NCI-H1436 treated with DMSO at 0.1 percent for 48 hours (cell line): ENCODE results near the gene RTTN.

Experiments
- DNase-seq: peaks from one replicate; lab custom pipeline; 2025; lab: John Stamatoyannopoulos, UW

The RTTN gene

GRCh38 chr18:70197844-70198243 is 7.6 kb downstream of the RTTN start:
- no peak for DNase-seq

DNA sequence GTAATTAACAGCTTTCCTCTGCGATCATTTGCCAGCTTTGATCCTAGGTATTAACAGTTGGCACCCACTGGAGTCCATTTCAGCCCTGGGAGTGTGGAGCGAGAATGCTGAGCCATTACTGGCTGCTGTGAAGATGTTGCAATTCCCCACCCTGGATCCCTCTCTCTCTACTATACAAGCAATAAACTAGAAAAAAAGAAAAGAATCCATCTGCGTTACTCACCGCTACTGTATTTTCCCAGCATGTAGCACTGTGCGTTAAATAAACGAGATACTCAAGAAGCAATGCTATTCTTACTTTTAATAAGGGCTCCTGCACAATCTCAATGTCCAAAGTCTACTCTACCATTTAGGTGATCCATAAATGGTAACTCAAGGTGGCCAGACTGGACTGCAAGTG is 8.5 kb downstream of the RTTN start:
- no peak for DNase-seq

GRCh38 chr18:70195852-70196434 is 9.5 kb downstream of the RTTN start:
- no peak for DNase-seq

GRCh38 chr18:70195014-70195614 is 10.4 kb downstream of the RTTN start:
- no peak for DNase-seq

DNA sequence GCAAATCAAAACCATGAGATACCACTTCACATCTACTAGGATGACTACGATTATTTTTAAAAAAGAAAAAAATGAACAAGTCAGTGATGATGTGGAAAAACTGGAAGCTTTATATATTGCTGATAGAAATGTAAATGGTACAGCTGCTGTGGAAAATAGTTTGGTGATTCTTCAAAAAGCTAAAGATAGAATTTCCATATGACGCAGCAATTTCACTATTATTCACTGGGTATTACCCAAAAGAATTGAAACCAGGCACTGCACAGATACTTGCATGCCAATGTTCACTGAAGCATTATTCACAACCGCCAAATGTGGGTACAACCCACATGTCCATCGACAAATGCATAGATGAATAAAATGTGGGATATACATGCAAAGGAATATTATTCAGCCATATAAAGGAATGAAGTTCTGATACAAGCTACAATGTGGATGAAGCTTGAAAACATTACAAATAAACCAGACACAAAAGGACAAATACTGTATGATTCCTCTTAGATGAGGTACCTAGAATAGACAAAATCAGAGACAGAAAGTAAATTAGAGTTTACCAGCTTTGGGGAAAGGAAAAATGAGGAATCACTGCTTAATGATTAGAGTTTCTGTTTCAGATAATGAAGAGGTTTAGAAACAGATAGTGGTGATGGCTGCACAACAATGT is 11.1 kb downstream of the RTTN start:
- no peak for DNase-seq

- DNase-seq, result no peak
These were observed 15.0 kb downstream of the RTTN start for GRCh38 chr18:70190529-70190928.

DNA sequence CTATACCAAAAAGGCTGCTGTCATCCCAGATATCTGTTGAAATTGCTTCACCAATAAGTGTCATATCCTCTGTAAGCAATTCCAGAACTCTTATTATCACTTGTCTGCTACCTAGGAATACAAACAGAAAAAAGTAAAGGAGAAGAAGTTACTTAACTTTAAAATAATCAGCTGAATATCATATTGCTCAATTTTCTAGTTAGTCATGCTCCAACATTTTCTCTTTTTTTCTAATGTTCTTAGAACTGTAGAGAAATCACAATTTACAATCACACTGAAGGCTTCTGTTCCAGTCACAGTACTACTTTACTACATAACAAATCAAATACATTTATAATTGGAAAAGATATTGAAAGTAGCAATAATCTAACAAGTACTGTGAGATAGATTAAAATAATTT is 17.4 kb downstream of the RTTN start:
- no peak for DNase-seq

DNA sequence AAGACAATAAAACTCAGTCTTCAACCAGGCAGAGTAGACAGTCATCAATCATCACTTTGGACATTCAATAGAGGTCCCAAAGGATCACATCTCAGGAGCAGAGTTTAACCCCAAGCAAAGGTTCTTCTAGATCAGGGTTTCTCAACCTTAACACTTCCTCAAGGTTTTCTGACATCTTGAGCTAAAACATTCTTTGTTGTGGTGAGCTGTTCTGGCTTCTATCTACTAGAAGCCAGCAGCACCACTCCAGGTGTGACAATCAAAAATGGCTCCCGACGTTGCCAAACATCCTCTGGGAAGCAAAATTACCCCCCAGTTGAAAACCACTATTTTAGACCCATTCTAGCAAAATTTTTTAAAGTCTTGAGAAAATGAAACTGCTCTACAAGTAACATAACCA is 22.0 kb downstream of the RTTN start:
- DNase-seq, result no peak

DNA sequence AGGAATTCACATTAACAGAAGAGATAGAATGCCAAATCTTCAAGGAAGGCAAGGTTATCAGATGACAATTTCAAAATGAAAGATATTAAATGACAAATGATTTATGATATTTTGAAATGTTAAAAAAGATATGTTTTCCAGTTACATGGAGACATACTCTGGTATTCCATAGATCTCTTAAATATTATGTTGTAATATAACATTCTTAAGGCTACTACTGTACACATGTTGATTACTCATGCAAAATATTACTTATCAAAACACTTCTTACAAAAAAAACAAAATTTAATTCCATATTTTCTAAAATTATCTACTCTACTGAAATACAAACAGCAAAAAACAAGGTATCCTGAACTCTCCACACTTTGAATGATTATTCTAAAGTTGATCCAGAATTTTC is 22.9 kb downstream of the RTTN start:
- no peak for DNase-seq

DNA sequence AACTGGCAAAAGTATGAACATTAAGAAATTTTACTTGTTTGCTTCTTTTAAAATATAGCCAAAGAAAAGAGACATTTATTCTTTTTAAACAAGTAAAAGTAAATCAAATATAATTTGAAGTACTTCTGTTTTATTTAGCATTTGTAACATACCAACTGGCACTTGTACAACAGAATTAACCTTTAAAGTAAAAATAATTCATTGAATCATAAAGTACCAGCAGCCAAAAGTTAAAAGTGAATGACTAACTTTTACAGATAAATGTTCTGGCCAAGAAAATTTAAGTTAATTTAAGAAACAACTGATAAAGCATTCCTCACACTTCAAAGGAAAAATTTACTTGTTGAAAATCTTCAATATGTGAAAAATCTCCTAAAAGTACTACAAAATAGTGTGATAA is 23.8 kb downstream of the RTTN start:
- no peak for DNase-seq

- no peak for DNase-seq
These were observed 24.5 kb downstream of the RTTN start for GRCh38 chr18:70181015-70181414.

- DNase-seq, result no peak
These were observed 28.9 kb downstream of the RTTN start for GRCh38 chr18:70176537-70176936.

DNA sequence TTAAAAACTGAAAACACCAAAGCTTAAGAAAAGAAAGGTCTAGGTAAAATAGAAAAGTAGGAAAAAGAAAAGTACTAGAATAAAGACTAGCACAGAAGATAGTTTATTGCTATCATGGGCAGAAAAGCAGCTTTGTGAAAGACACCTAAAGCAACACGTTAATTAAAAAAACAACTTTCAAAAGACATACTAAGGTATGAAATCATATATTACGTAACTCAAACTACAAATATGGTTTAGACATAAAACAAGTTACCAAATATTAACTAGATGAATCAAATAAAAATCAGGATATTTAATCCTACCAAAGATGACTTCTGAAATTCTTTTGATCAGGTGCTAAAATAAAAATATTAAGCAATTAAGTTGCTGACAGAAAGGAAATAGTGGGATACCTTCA is 30.3 kb downstream of the RTTN start:
- DNase-seq, result no peak

DNA sequence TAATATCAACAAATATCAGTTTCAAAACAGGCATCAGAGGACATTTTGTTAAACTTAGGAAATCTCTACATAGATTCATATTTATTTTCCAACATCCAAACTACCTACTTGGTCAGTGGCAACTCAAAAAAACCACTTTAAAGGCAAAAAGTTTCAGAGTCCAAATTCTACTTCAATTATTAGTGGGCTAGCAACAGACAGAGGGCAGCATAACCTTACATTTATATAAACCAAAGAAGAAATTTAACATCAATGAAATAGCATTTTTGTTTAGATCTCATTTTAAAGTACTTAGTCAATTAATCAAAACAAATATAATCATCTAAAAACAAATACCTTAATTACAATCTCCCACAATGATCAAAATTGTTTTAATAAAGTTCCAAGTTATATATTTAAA is 33.3 kb downstream of the RTTN start:
- no peak for DNase-seq

DNA sequence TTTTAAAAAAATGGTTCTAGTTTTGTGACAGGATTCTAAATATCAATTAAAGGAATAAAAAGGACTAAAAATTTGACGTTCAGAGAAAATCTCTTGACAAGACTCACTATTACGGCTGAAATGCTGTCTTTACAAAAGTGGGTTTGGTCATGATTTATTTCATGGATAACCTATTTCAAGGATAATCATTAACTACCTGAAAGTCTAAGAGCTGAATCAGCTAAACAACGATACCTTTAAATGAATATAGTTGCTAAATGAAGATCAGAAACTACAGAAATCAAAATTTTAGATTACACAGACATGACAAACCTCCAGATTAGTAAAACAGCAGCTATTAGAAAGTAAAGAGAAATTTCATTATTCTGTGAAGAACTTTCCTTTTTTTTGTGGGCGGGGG is 35.7 kb downstream of the RTTN start:
- DNase-seq, result no peak

GRCh38 chr18:70166668-70167067 is 38.8 kb downstream of the RTTN start:
- DNase-seq, result no peak

GRCh38 chr18:70165936-70166335 is 39.6 kb downstream of the RTTN start:
- DNase-seq, result no peak

- no peak for DNase-seq
These were observed 45.3 kb downstream of the RTTN start for GRCh38 chr18:70160073-70160678.

- DNase-seq, result no peak
These were observed 46.3 kb downstream of the RTTN start for GRCh38 chr18:70158992-70159717.

GRCh38 chr18:70156886-70157285 is 48.6 kb downstream of the RTTN start:
- DNase-seq, result no peak

- DNase-seq, result no peak
These were observed 50.8 kb downstream of the RTTN start for GRCh38 chr18:70154591-70155194.

DNA sequence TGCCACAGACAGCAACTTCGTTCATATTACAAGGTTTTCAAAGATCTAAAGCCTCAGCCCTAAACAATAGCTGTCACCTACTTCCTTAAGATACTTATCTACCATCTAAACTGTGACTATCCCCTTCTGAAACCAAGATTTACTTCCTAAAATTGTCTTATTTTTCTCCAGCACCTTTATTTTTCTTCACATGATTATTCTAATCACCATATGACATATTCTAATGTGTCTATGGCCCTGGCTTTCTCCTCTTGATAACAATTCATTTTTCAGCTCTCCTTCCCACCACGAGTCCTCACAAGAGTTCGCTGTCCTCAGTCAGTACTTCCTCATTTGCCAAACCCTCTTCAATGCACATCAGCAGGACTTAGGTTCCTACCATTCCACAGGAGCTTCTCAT is 53.9 kb downstream of the RTTN start:
- DNase-seq, result no peak
